Measurements from ENCODE around the gene NFATC2. TPM values are rescaled to one million over a fixed set of nuclear protein-coding genes. Genes with fewer than 3 reads are reported as not detected.

Gene NFATC2
- total RNA-seq, 2 donors from 2014 or later, result 5.7 to 7.0 TPM

- DNase-seq (no peak), ATAC-seq (no peak)
- intact Hi-C loops (cut with DNase I), result no loop called here
Measured at GRCh38 chr20:51363378-51363777, 179.1 kb downstream of the NFATC2 start.

- intact Hi-C loops (cut with DNase I), result no loop called here
- ATAC-seq, result peak in 1 of 2 donors; percentile 35
- DNase-seq, result no peak
Measured at GRCh38 chr20:51362254-51362653, 180.3 kb downstream of the NFATC2 start.

- intact Hi-C loops (cut with DNase I), result no loop called here
- ATAC-seq, result no peak
- no peak for DNase-seq
Measured at GRCh38 chr20:51361258-51361657, 181.3 kb downstream of the NFATC2 start.

DNA sequence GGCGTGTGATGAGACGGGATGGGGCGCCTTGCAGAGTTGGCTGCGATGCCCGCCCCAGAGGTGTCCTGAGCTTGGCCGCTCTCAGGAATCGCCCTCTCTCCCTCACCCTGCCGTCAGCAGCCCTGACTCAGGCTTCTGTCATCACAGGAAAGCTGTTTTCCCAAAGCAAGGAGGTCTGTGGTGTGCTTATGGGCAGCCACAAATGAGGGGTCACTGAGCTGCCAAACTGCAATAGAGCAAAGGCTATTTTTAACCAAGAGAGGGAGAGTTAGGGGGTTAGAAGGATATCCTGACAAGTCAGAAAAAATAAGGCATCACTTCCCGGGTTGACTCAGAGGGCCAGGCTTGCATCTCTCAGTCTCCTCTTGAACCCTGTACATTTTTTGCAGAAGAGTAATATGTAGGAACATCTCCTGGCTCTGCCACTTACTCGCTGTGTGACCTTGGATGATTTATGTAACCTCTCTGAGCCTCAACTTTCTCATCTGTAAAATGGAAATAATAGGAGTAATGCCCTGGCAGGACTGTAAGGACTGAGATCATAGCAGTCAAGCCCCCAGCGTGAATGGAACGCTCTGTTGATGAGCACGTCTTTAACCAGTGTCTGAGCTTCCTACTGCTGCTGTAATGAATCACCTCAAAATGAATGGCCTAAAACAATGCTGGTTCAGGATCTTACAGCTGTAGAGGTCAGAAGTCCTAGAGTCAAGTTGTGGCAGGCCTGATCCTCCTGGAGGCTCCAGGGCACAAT, 181.9 kb downstream of the NFATC2 start:
- ATAC-seq, result peak; percentile 41 to 81
- no peak for DNase-seq
- intact Hi-C loops (cut with DNase I), result no loop called here

DNA sequence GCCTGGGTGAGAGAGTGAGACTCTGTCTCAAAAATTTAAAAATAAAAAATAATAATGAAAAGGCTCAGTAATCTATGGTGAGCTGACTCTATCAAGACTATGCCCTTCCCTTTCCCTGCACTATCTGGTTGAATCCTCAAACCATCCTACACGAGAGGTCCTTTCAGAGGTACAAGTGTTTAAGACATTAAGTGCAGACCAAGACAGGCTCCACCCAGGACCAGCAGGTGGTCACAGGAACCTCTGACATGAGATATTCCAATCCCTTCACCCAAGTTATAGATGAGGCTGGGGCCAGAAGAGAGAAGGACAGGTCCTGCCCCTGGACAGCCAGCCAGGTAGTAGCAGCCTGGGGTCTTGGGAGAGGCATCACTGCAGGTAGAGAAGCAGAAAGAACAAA, 182.6 kb downstream of the NFATC2 start:
- no peak for ATAC-seq
- intact Hi-C loops (cut with DNase I), result no loop called here

GRCh38 chr20:51359401-51359800, 183.1 kb downstream of the NFATC2 start:
- intact Hi-C loops (cut with DNase I), result no loop called here

More for the DNA sequence above, 182.6 kb downstream of the NFATC2 start:
- DNase-seq, result no peak

GRCh38 chr20:51358032-51358724, 184.3 kb downstream of the NFATC2 start:
- ATAC-seq (no peak), DNase-seq (no peak)
- intact Hi-C loops (cut with DNase I), result no loop called here

More at GRCh38 chr20:51359401-51359800, 183.1 kb downstream of the NFATC2 start:
- no peak for DNase-seq
- no peak for ATAC-seq

DNA sequence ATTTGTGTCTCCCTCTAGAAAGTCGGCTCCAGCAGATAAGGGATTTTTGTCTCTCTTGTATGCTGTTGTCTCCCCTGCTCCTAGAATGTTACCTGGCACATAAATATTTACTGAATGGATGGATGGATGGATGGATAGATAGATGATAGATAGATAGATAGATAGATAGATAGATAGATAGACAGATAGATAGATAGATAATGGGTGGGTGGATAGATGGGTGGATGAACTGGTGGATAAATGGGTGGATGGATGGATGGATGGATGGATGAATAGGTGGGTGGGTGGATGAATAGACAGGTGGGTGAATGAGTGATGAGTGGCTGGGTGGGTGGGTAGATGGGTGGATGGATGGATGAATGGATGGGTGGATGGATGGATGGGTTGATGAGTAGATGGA, 185.0 kb downstream of the NFATC2 start:
- ATAC-seq, result no peak
- intact Hi-C loops (cut with DNase I), result no loop called here
- DNase-seq, result no peak

- intact Hi-C loops (cut with DNase I), result no loop called here
- DNase-seq (no peak), ATAC-seq (no peak)
Measured at GRCh38 chr20:51356871-51357270, 185.6 kb downstream of the NFATC2 start.

- peak in 1 of 2 donors; percentile 22 for ATAC-seq
- intact Hi-C loops (cut with DNase I), result no loop called here
- no peak for DNase-seq
Measured at GRCh38 chr20:51354769-51355319, 187.7 kb downstream of the NFATC2 start.

DNA sequence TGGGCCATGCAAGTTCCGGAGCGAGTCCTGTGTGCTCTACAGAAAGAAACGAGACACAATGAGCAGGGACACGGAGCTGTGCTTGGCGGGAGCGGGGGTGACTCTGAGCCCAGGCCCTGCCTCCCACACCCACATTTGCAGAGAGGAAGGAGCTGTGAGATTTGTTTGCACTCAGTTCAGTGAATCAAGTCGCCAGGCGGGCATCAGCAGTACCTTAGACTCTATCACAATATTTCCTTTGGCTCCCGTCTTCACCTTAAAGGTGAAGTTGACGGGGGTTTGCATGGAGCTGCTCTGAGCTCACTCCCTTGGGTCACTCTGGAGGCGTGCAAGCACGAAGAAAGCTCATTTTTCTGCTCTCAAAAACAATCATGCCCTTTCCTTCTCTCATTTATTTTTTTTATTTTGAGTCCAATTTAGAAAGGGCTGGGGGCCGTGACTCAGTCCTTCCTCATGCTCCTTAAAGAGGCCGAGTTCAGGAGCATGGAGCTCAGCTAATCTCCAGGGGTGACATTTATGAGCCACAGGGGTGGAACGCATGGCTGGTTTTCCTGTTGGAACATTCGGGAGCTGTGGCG, 188.2 kb downstream of the NFATC2 start:
- peak in 1 of 2 donors; percentile 30 for ATAC-seq

DNA sequence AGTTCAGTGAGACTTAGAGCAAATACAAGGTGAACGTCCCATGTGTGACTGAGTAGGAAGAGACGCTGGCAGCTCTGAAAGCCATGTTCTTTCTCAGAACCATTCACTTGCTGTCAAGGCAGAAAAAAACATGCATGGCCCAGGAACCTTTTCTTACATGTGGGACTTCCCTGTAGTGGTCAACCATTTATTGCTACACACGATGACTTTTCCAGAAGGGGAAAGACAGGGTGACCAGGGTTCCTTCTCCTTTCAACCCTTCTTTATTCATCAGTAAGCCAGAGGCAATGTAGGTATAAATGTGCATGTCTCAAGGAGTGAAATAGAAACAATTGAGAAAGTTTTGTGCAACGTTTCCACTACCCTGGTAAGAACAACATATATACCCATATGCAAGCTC, 189.0 kb downstream of the NFATC2 start:
- DNase-seq (no peak), ATAC-seq (no peak)
- intact Hi-C loops (cut with DNase I), result no loop called here

More for the DNA sequence above, 188.2 kb downstream of the NFATC2 start:
- intact Hi-C loops (cut with DNase I), result no loop called here
- DNase-seq, result no peak

DNA sequence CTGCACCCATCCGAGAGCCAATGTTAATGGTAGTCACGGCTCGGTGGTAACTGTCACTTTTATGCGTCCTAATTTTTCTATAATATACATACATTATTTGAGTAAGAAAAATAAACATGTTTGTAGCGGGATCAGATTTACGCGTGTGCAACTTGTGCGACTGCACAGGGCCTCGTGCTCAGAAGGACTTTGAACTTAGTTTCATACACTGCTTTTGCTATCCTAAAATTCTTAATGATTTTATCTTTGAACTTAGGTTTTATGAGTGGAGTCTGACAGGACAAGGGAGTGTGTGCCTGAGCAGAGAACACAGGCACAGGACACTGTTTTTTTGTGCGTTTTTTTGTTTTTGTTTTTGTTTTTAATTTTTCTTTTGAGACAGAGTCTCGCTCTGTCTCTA, 189.7 kb downstream of the NFATC2 start:
- no peak for ATAC-seq
- no peak for DNase-seq
- intact Hi-C loops (cut with DNase I), result no loop called here

GRCh38 chr20:51350941-51351631, 191.4 kb downstream of the NFATC2 start:
- ATAC-seq, result no peak
- DNase-seq, result no peak
- intact Hi-C loops (cut with DNase I), result no loop called here

DNA sequence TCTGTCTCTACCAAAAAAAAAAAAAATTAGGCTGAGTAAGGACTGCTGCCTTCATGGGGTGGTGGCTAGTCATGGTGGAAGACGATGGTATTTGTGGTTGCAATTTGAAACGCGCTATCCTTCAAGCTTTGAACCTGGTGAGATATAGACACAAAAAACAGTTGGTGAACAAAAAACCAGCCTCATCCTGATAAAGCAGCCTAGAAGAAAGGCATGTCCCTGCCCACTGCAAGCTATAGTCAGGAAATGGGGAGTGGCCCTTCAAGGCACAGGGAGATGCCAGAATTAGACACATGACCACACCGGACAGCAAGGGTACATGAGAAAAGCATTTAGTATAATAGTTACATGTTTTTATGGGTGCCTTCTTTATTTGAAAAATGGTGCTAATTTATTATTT, 193.6 kb downstream of the NFATC2 start:
- ATAC-seq (no peak), DNase-seq (no peak)

DNA sequence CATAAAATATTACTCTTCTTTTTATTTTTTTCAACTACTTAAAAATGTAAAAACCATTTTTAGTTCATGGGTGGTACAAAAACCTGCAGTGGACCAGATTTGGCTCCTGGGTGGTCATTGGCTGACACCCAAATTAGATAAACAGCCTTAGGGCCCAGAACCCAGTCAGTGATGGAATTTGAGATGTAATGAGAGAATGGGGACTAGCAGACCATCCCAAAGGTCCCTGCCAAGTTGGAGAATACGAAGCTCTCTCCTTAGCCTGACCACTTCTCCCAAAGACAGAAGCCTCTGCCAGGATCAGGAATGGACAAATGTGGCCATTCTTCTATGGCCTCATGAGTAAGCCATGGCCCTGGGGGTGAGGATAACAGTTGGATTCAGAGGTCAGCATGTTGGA, 194.7 kb downstream of the NFATC2 start:
- DNase-seq (no peak), ATAC-seq (no peak)
- intact Hi-C loops (cut with DNase I), result no loop called here

More for the DNA sequence above, 193.6 kb downstream of the NFATC2 start:
- intact Hi-C loops (cut with DNase I), result no loop called here

- no peak for DNase-seq
- peak in 1 of 2 donors; percentile 34 for ATAC-seq
- intact Hi-C loops (cut with DNase I), result no loop called here
Measured at GRCh38 chr20:51346686-51347485, 195.6 kb downstream of the NFATC2 start.

DNA sequence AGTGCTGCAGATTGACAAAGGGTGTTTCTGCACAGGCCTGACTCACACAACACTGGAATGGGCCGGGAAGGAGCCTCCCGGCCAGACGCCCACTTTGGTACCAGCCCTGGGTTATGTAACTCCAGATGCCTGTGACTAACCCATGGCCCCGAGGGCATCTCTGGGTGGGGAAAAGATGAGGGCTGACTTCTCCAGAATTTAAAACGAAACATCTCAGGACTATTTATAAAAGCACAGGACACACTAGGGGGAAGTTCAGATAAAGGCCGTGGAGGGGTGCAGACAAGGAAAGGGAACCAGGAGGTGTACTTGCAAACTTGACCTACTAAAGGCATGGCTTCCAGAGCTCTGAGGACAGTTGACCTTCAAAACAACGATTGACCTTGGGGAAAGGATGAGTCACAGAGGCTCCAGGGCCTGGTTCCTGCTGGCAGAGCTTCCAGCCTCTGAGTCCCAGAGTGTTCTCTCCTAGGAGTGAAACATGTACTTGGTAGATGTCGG, 196.9 kb downstream of the NFATC2 start:
- DNase-seq (peak; percentile 37), ATAC-seq (peak in 1 of 2 donors; percentile 69)
- intact Hi-C loops (cut with DNase I), result no loop called here
